OCI-LY7 (cell line): ENCODE measurements around the gene AGAP3.

ENCODE experiments used
- CTCF ChIP-seq: fragments of 200-600 bp; sonication (generic); conservative IDR thresholded peaks from 2 replicates; pipeline ENCODE4 v1.5.1; 2014; ENCODE audit warnings: mild to moderate bottlenecking, antibody characterized with exemption, low read length, moderate library complexity, mixed read lengths
- EZH2phosphoT487 ChIP-seq: fragments of 200-600 bp; sonication (generic); IDR thresholded peaks from 2 replicates; pipeline ENCODE4 v1.6.1; 2018; ENCODE audit warnings: low read depth, borderline replicate concordance, mild to moderate bottlenecking, mixed run types, antibody characterized with exemption, low read length, moderate library complexity, mixed read lengths

GRCh38 chr7:151046603-151047573 is 39.4 kb upstream of the AGAP3 start:
- TF ChIP-seq EZH2phosphoT487 (no peak), CTCF (no peak)
